Sigmoid colon (tissue), 4 donors: Measurements from ENCODE around the gene CD52.

Experiments
- CTCF ChIP-seq, 4 experiments: fragments of 450-650 bp in 3 of 4; fragments of 200-600 bp in 1 of 4; IDR thresholded peaks; one replicate each; pipeline ENCODE4 v1.5.1; 2016 to 2019; ENCODE audit warnings: antibody characterized with exemption in 4 of 4, mild to moderate bottlenecking in 3 of 4, moderate library complexity in 2 of 4
- EP300 ChIP-seq, 4 donors: sonication (generic); formaldehyde crosslinking; IDR thresholded peaks; one replicate each; pipeline ENCODE4 v1.6.1; 2017; ENCODE audit warnings: antibody characterized with exemption in 4 of 4
- POLR2A ChIP-seq, 2 donors: fragments of 450-650 bp; IDR thresholded peaks; one replicate each; pipeline ENCODE4 v1.6.1; 2016; ENCODE audit warnings: antibody characterized with exemption in 2 of 2, mild to moderate bottlenecking in 2 of 2, moderate library complexity in 2 of 2

- TF ChIP-seq POLR2A (IDR thresholded peaks at IDR 0.05) (no peak), EP300 (IDR thresholded peaks at IDR 0.05) (no peak), CTCF (IDR thresholded peaks at IDR 0.05) (no peak)
Measured at GRCh38 chr1:26278303-26278702, 39.5 kb upstream of the CD52 start.
